Peyer's patch (tissue), 4 donors: ENCODE data around the gene TLR5. TPM values are rescaled to one million over a fixed set of nuclear protein-coding genes. Genes with fewer than 3 reads are reported as not detected.

ENCODE experiments used
- DNase-seq, 3 donors: peaks; one replicate each; pipeline ENCODE4 v3.0.0-alpha.2; 2017 to 2019
- H3K27ac ChIP-seq, 4 donors: fragments of 200-600 bp; sonication (generic); one replicate each; pipeline ENCODE4 v1.5.1; 2016 to 2019
- H3K27me3 ChIP-seq, 2 donors: fragments of 200-600 bp; sonication (generic); one replicate each; pipeline ENCODE4 v1.5.1; 2019
- H3K36me3 ChIP-seq, 3 donors: fragments of 200-600 bp; sonication (generic); one replicate each; pipeline ENCODE4 v1.5.1; 2016 to 2019
- H3K4me1 ChIP-seq, 4 donors: fragments of 200-600 bp; sonication (generic); one replicate each; pipeline ENCODE4 v1.5.1; 2016 to 2019
- H3K4me3 ChIP-seq, 4 donors: fragments of 200-600 bp; sonication (generic); 1 replicate in 3 of 4; 2 replicates in 1 of 4; pipeline ENCODE4 v1.5.1; 2016 to 2019; ENCODE audit warnings: mild to moderate bottlenecking in 1 of 4
- H3K9me3 ChIP-seq, 4 donors: fragments of 200-600 bp; sonication (generic); one replicate each; pipeline ENCODE4 v1.5.1; 2016 to 2019; ENCODE audit warnings: mild to moderate bottlenecking in 1 of 4
- POLR2A ChIP-seq, 2 donors: fragments of 450-650 bp; IDR thresholded peaks; one replicate each; pipeline ENCODE4 v1.5.1; 2017; ENCODE audit warnings: antibody characterized with exemption in 2 of 2, mild to moderate bottlenecking in 2 of 2, moderate library complexity in 2 of 2
- total RNA-seq, 4 donors: library from RNA; depleted of rRNA; stranded (reverse); fragments of >200 nt; gene quantifications; one replicate each; pipeline ENCODE4 v1.1.0, GENCODE V29; 2016
- TF ChIP-seq, protein P1 (sequence below), 6 experiments: fragments of 450-650 bp in 4 of 6; fragments of 200-600 bp in 2 of 6; sonication (generic) in 1 of 6; IDR thresholded peaks; one replicate each; pipeline ENCODE4 v1.5.1; 2017 to 2019; ENCODE audit warnings: antibody characterized with exemption in 6 of 6, mild to moderate bottlenecking in 3 of 6, moderate library complexity in 1 of 6

The TLR5 gene
- total RNA-seq, 4 donors from 2014 or later, result 0.85 to 6.6 (median 2.3) TPM

DNA sequence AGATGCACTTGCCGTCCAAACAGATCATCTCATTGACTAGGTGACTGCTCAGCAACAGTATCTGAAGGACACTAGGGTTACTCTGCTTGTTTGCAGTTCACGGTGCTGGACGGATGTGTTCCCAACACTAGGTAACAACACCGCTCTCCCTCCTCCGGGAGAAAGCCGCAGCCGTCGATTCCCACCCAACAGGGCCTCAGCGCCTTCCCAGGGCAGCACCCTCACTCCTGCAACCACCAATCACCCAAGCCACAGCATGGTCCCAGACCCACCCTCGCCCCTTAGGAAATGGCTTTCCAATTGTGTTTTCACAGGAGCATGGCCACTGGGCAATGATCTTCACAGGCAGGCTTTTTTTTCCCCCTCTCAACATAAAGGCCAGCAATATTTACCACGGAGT, 779 bp downstream of the TLR5 start:
- Histone ChIP-seq H3K27me3 (no peaks in the 10 kb centered on the region), H3K27ac (peak overlapping the region in 2 of 4 donors; percentile 37 to 72), H3K4me1 (peaks cover 3 to 20% (median 9%) of the 10 kb centered on the region in 4 donors), H3K9me3 (no peaks in the 10 kb centered on the region), H3K4me3 (peak overlapping the region in 2 of 4 donors; percentile 68 to 70), H3K36me3 (no peaks in the 10 kb centered on the region)
- TF ChIP-seq POLR2A (IDR thresholded peaks at IDR 0.05), result no peak
- TF ChIP-seq, protein P1, sequence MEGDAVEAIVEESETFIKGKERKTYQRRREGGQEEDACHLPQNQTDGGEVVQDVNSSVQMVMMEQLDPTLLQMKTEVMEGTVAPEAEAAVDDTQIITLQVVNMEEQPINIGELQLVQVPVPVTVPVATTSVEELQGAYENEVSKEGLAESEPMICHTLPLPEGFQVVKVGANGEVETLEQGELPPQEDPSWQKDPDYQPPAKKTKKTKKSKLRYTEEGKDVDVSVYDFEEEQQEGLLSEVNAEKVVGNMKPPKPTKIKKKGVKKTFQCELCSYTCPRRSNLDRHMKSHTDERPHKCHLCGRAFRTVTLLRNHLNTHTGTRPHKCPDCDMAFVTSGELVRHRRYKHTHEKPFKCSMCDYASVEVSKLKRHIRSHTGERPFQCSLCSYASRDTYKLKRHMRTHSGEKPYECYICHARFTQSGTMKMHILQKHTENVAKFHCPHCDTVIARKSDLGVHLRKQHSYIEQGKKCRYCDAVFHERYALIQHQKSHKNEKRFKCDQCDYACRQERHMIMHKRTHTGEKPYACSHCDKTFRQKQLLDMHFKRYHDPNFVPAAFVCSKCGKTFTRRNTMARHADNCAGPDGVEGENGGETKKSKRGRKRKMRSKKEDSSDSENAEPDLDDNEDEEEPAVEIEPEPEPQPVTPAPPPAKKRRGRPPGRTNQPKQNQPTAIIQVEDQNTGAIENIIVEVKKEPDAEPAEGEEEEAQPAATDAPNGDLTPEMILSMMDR (IDR thresholded peaks at IDR 0.05), result no peak
- DNase-seq, result no peak

DNA sequence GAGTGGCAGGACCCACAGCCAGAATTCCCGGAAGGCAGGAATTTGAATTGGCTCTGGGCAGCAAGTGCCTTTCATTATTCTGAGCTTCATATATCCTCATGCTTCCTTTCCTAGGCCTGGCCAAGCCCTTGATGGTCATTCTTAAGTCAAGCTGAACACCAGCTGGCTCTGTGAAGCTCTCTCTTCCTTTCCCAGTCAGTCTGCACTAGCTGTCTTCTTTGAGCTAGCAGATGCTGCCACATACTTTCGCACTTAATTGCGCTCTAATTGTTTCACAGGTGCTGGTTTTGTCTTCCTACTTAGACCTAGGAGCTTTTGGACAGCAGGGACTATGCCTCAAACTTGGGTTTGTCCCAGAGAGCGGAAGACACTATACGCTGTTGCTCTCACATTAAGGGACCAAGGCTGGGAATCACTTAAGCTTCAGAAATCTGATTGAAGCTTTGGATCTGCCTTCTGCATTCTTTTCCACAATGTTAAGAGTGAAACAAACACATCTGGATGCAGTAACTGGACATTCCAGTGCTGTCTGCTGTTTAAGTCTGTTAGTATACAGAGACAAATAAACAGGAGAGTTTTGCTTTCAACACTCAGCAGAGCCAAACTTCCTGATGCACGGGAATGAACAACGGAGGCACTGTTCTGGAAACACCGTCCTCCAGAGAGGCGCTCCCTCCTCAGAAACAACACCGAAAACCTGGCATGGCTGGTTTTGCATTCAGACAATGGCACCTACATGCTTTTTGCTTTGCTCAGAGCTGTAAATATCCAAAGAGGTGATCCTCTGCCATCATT, 2.2 kb downstream of the TLR5 start:
- no peaks in the 10 kb centered on the region for H3K27me3 ChIP-seq
- no peaks in the 10 kb centered on the region for H3K36me3 ChIP-seq
- no peaks in the 10 kb centered on the region for H3K9me3 ChIP-seq
- no peak overlapping the region for H3K4me3 ChIP-seq
- DNase-seq, result no peak
- TF ChIP-seq, protein P1 (IDR thresholded peaks at IDR 0.05), result no peak
- no peak for TF ChIP-seq POLR2A (IDR thresholded peaks at IDR 0.05)
- peaks cover 3 to 20% (median 9%) of the 10 kb centered on the region in 4 donors for H3K4me1 ChIP-seq
- no peak overlapping the region for H3K27ac ChIP-seq

DNA sequence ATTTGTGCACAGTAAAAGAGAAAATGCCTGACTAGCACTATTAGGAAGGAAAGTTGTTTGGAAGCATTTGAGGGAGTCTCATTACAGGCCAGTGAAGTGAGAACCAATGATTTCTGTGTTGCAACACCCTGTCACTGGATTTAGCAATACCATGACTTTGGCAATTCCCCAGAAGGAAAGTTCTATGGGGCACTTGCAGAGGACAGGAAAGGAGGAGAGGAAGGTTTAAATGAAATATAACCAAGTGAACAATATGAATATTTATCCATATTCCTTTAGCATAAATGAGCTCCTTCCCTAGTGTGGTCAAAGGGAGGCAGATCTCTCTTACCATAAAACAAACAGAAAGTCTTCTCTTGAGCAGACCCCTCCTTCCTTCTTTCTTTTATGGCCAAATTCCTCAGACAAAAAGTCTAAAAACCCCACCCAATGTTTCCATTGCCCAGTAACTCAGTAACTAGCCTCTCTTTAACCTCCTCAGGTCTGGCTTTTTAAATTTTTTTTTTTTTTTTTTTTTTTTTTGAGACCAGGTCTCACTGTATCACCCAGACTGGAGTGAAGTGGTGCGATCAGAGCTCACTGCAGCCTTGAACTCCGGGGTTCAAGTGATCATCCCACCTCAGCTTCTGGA, 5.5 kb downstream of the TLR5 start:
- H3K4me1 ChIP-seq, result peaks cover 0 to 17% (median 4%) of the 10 kb centered on the region in 4 donors
- no peaks in the 10 kb centered on the region for H3K9me3 ChIP-seq
- TF ChIP-seq, protein P1 (IDR thresholded peaks at IDR 0.05), result no peak
- TF ChIP-seq POLR2A (IDR thresholded peaks at IDR 0.05), result no peak
- H3K27me3 ChIP-seq, result no peaks in the 10 kb centered on the region
- no peak for DNase-seq
- no peaks in the 10 kb centered on the region for H3K36me3 ChIP-seq
- no peak overlapping the region for H3K4me3 ChIP-seq
- H3K27ac ChIP-seq, result no peak overlapping the region

DNA sequence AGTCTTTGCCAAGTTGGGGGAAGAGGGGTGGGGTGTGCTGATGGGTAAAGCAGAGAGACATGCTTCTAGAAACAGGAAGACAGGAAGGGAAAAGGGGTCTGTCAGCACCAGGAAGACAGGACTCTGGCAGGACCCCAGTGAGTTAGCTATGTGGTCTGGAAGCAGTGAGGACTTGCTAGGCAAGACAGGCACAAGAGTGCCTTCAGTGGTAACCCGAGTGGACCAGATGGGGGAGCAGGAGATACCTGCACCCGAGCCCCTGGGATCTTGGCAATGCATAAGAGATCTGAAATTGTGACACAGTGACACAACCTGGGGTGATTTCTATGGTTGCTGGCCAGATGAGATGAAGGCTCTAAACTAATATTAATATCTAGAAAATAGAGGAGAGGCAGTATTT, 7.0 kb downstream of the TLR5 start:
- Histone ChIP-seq H3K4me3 (no peak overlapping the region), H3K27ac (no peak overlapping the region), H3K9me3 (no peaks in the 10 kb centered on the region), H3K27me3 (no peaks in the 10 kb centered on the region), H3K4me1 (peaks cover 0 to 12% (median 4%) of the 10 kb centered on the region in 4 donors), H3K36me3 (no peaks in the 10 kb centered on the region)
- TF ChIP-seq, protein P1 (IDR thresholded peaks at IDR 0.05), result no peak
- no peak for TF ChIP-seq POLR2A (IDR thresholded peaks at IDR 0.05)
- DNase-seq, result no peak

DNA sequence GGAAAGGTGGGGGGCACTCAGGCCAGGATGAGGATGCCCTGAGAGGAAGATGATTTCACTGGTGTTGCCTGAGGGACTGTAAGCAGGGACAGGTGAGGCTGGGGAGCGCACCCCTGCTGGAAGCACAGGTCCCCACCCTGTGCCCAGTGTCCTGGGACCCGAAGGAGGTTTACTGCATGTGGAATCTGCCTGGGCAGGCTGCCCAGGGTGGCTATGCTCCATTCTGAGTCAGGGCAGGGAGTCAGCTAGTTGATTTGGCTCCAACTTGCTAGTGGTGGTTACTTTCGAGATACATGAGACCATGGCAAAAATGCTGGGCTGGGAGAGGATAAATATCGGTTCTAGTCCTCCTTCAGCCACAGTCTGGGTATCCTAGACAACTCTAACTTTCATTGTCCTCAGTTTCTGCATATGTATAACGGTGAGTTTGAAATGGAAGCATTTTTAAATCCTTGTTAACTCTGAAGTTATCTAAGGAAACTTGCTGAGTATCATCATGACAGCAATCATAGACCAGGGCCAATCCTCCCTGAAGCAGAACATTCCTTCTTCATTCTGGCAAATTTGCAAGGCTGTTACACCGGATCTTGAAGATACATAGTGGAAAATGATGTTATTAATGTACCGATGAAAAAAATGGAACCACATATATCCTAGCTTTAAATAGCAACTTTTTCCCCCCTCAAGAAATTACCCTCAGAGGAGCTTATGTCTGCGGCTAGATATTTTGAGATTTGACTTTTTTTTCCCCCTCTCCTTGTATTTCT, 7.7 kb downstream of the TLR5 start:
- Histone ChIP-seq H3K36me3 (no peaks in the 10 kb centered on the region), H3K27ac (no peak overlapping the region), H3K27me3 (no peaks in the 10 kb centered on the region), H3K4me1 (peaks cover 0 to 12% (median 4%) of the 10 kb centered on the region in 4 donors), H3K9me3 (no peaks in the 10 kb centered on the region), H3K4me3 (no peak overlapping the region)
- no peak for DNase-seq
- TF ChIP-seq, protein P1 (IDR thresholded peaks at IDR 0.05), result no peak
- no peak for TF ChIP-seq POLR2A (IDR thresholded peaks at IDR 0.05)
